GM21717 (cell line): ENCODE results near the gene PHLDB2.
"Not testable (repeated sequence)": the region's sequence is repeated elsewhere in the genome, so short reads cannot be mapped to it uniquely, and the experiment has no call there.

Source experiments
- ATAC-seq: cut with Tn5 transposase; IDR thresholded peaks from one replicate; pipeline ENCODE4 v1.9.1; 2021; ENCODE audit warnings: mild to moderate bottlenecking, moderate library complexity; ENCODE audit not compliant: unreplicated experiment

Gene PHLDB2

DNA sequence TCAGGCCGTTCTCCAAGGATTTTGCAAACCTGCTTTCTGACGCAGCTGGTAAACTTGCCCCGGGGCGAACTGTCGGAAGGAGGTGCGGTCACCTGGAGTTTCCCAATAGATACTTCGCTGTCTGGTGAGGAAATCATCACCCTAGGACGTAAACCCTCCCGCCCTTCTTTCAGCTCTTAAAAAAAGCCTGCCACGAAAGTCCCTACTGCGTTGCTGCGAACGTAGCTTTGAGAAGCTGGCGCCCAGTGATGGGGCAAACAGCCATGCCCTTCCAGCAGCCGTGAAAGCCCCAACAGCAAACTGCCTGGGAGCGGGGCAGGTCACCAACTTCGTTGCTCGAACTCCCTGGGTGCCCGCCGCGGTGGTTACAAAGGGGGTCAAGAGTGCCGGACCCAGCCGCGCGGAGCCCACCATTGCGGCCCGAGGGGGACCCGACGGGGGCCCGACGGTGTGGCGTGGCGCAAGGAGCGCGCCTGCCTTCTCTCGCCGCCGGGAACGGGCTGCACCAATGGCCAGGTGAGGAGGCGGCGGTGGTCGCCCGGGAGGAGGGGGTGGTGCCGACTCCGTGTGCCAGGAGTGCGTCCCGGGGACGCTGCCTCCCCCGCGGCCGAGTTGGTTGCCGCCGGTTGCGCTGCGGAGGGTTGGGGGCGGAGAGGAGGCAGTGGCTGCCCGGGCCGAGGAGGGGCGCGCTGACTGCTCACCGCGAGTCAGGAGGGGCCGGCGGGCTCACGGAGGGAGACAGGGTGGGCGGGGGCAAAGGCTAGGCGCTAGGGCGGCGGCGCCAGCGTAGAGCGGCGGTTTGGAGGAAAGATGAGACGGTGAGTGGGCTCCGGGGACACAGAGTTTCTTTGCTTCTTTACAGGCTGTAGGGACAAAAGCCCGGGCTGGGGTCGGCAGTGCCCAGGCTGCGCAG is at the start of gene PHLDB2:
TSS of gene PHLDB2 (plus strand) at position 205 of the 913 bp plus-strand sequence. CDS start 24,813 bp downstream, outside the sequence.
- peak; percentile 24 for ATAC-seq

GRCh38 chr3:111810909-111811308 is 48.2 kb upstream of the PHLDB2 start:
- ATAC-seq = no peak

DNA sequence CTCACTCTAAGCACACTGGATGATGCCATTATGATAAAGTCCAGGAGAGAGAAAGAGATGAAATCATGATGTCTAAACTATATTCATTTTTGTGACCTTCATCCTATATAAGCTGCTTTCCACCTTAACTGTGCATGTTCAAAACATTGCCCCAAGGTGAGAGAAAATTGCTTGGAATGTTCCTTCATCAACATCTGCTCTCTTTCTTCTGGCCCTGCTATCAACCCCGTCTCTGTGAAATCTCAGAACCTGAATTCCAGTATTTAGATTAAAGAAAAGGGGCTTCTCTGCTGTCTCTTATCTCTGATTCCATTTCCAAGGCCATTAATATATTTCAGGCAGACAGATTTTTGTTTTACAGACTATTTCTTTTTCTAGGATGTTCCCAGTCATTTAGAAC is 47.3 kb upstream of the PHLDB2 start:
- no peak for ATAC-seq

GRCh38 chr3:111812701-111813100 is 46.4 kb upstream of the PHLDB2 start:
- ATAC-seq = no peak

DNA sequence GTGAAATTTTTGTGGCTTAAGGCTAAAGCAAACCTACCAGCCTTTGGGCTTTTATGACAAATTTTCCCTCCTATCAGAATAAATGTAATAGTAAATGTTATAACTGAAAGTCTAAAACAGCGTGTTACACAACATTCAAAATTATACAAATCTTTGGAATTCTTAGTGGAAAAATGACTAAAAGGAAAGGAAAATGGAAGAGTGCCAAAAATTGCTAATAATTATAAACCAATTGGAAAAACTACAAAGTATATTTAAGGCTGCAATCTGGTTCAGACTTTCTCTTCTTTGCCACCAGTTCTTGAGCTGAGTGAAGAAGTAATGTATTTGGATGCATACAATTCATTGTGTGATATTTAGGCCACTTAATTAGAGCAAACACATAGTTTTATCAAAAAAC is 45.6 kb upstream of the PHLDB2 start:
- no peak for ATAC-seq

DNA sequence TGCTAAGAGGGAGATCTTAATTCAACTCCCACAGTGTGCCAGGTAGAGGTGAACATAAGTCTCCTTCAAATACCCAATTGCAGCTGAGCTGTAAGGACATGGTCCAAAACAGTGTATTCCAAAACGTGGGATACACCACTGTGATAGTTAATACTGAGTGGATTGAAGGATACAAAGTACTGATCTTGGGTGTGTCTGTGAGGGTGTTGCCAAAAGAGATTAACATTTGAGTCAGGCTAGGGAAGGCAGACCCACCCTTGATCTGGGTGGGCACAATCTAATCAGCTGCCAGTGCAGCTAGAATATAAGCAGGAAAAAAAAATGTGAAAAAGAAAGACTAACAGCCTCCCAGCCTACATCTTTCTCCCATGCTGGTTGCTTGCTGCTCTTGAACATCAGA is 45.1 kb upstream of the PHLDB2 start:
- ATAC-seq = no peak

GRCh38 chr3:111816771-111817170 is 42.3 kb upstream of the PHLDB2 start:
- ATAC-seq = not testable (repeated sequence)

DNA sequence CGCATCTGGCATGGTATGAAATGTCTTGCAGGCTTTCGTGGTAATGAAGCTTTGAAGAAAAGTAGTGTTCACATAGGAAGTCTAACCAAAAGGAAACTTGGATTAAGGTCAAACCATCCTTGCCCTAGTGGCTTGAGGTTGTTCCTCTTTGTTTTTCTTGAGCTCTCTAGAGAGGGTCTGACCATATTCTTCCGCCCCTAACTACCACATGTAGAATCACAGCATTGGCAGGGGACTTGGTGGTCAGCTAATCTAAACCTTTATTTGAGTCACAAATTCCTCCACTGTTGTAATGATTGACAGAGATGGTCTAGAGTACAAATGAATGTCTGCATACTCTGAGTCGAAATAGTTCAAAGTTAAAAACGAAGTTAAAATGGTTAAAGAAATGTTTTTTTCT is 39.1 kb upstream of the PHLDB2 start:
- ATAC-seq = no peak

- no peak for ATAC-seq
These were observed 38.4 kb upstream of the PHLDB2 start for GRCh38 chr3:111820651-111821050.

DNA sequence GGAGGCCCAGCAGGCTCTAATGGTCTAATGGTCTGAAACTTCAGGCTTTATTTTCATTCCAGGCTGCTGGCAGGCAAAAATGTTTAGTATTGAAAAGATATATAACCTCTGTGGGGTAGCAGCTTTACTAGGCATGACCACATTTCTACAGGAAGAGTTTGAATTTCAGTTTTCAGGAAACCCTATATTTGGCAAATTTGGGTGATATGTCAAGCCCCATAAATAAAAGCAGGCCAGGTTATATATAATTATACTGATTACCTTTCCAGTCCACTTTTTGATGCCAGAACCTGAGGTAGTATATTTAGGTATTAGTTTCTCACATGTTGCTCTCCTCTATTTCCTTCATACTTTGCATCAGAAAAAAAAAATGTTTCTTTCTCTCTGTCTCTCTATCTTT is 37.2 kb upstream of the PHLDB2 start:
- ATAC-seq = no peak

GRCh38 chr3:111822804-111823203 is 36.3 kb upstream of the PHLDB2 start:
- no peak for ATAC-seq

GRCh38 chr3:111823341-111823855 is 35.7 kb upstream of the PHLDB2 start:
- no peak for ATAC-seq

DNA sequence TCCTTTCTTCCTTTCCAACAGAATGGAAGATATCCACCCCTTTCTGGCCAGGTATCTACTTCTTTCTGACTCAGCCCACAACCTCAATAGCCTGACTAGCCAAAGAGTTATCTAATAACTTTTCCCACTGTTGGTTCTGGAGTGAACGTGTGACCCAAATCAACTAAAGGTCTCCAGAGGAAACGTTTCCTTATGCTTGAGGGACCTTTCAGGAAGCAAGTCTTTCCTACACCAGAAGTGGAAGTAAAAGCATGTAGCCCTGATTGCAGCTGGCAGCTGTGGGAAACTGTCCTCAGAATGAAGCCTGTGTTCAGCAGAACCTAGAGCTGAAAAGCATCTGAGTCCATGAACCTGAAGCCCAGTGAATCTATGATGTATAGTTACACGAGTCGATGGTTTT is 34.7 kb upstream of the PHLDB2 start:
- no peak for ATAC-seq

- no peak for ATAC-seq
These were observed 31.2 kb upstream of the PHLDB2 start for GRCh38 chr3:111827871-111828270.

DNA sequence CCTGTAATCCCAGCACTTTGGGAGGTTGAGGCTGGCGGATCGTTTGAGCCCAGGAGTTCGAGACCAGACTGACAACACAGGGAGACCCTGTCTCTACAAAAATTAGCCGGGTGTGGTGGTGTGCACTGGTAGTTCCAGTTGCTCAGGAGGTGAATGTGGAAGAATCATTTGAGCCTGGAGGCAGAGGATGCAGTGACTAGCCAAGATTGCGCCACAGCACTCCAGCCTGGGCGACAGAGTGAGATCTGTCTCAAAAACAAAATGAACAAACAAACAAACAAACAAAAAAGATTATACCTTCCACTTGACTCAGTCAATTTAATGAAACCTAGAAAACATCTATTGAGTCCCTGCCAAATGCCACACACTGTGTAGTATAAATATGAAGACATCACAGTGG is 30.5 kb upstream of the PHLDB2 start:
- no peak for ATAC-seq

- ATAC-seq = no peak
These were observed 30.0 kb upstream of the PHLDB2 start for GRCh38 chr3:111829023-111829422.

DNA sequence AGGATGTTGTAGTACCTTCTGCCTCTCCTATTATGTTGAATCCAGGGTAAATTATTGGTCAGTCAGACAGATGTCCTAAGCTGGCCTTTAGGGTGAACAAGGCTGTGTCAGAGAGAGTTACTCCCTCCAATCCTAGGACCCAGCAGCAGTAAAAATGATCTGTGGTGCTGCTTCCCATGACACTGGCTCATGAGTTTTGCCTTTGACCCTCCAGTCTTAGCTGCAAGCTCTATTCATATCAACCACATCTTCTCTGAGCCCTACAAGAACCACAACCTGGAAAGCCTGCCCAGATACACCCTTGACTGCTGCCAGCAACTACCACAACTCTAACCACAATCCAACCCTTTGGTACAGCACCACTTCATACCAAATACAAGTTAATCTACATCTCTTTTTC is 27.2 kb upstream of the PHLDB2 start:
- ATAC-seq = no peak

GRCh38 chr3:111837112-111837511 is 22.0 kb upstream of the PHLDB2 start:
- ATAC-seq = no peak

GRCh38 chr3:111838133-111838532 is 20.9 kb upstream of the PHLDB2 start:
- no peak for ATAC-seq

GRCh38 chr3:111846039-111846438 is 13.0 kb upstream of the PHLDB2 start:
- ATAC-seq = no peak

- no peak for ATAC-seq
These were observed 12.3 kb upstream of the PHLDB2 start for GRCh38 chr3:111846717-111847116.

DNA sequence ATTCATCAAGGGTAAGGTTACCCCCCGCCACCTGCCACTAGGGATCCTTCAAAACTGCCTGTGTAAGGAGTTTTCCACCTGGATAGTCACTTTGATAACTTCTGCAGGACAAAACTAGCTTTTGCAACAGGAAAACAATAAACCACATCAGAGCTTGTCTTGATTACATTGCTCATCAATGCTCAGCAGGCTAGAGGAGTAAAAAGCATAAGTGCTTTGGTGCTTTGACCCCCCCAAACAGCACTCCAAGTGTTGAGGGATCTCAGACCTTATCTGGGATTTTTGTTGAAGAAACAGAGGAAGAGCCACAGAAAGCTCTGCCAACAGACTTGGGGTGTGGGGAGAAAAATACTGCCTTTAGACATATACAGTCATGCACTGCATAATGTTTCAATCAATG is 10.8 kb upstream of the PHLDB2 start:
- no peak for ATAC-seq

DNA sequence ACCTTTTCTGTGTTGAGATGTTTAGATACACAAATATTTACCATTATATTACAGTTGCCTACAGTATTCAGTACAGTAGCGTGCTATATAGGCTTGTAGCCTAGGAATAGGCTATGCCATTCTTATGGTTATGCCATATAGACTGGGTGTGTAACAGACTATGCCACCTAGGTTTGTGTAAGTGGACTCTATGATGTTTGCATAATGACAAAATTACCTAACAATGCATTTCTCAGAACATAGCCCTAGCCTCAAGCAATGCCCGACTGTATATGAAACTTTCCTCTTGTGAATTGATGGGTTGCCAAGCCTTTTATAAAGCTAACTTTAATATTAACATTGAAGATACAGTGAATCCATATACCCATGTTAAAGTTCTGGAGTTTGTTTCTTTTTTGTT is 10.3 kb upstream of the PHLDB2 start:
- ATAC-seq = no peak
